PC-9 (cell line): Measurements from ENCODE around the gene PTPN22.

ENCODE experiments used
- EZH2 ChIP-seq: fragments of 200-600 bp; sonication (generic); IDR thresholded peaks from 2 replicates; pipeline ENCODE4 v1.8.0; 2017; ENCODE audit warnings: antibody characterized with exemption, low read depth
- TF ChIP-seq, protein P1 (sequence below): fragments of 200-600 bp; sonication (generic); conservative IDR thresholded peaks from 2 replicates; pipeline ENCODE4 v1.6.1; 2017; ENCODE audit warnings: mixed run types, antibody characterized with exemption, mild to moderate bottlenecking, moderate library complexity

GRCh38 chr1:113904293-113904673 lies 32.8 kb upstream of the PTPN22 start:
- TF ChIP-seq, protein P1, sequence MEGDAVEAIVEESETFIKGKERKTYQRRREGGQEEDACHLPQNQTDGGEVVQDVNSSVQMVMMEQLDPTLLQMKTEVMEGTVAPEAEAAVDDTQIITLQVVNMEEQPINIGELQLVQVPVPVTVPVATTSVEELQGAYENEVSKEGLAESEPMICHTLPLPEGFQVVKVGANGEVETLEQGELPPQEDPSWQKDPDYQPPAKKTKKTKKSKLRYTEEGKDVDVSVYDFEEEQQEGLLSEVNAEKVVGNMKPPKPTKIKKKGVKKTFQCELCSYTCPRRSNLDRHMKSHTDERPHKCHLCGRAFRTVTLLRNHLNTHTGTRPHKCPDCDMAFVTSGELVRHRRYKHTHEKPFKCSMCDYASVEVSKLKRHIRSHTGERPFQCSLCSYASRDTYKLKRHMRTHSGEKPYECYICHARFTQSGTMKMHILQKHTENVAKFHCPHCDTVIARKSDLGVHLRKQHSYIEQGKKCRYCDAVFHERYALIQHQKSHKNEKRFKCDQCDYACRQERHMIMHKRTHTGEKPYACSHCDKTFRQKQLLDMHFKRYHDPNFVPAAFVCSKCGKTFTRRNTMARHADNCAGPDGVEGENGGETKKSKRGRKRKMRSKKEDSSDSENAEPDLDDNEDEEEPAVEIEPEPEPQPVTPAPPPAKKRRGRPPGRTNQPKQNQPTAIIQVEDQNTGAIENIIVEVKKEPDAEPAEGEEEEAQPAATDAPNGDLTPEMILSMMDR = no peak
- no peak for TF ChIP-seq EZH2
